GM12891 (cell line): Measurements from ENCODE around the gene PRKAR2A.

Experiments used
- POLR2A ChIP-seq: IDR thresholded peaks from 2 replicates; pipeline ENCODE4 v1.6.1; 2011; ENCODE audit warnings: low read depth, low read length, control low read depth
- POLR2AphosphoS5 ChIP-seq: IDR thresholded peaks from 2 replicates; pipeline ENCODE4 v1.6.1; 2011; ENCODE audit warnings: low read depth, low read length, control low read depth
- TAF1 ChIP-seq: IDR thresholded peaks from 2 replicates; pipeline ENCODE4 v1.6.1; 2011; ENCODE audit warnings: low read depth, low read length, control low read depth

DNA sequence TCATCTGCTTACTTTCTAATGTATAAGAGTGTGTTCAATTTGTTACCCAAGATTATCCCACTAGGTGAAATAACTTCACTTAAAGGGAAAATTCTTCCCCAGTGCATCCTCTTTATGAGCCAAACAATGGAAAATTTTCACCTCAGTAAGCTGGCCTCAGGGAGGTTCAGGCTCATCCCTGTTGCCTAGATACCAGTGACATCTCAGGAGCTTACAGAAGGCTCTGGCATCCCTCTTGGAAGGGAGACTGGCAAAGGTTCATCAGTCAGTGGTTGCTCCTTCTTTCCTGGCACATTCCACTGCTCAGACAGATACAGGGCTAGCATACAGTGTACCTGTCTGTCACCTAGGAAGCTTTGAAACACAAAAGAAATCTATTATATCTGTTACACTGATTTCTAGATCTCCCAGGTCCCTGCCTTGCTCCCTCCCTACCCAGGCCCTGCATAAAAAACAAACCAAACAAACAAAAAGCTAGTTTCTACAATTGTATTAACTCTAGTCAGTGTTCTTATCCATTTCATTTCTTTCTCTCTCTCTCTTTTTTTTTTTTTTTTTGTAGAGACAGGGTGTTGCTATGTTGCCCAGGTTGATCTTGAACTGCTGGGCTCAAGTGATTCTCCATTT lies 132.4 kb downstream of the PRKAR2A start:
- TF ChIP-seq POLR2A: no peak
- no peak for TF ChIP-seq TAF1
- no peak for TF ChIP-seq POLR2AphosphoS5
